ENCODE results near the gene GGACT.
"Not testable (repeated sequence)": the region's sequence is repeated elsewhere in the genome, so short reads cannot be mapped to it uniquely, and the experiment has no call there.

Gene GGACT

GRCh38 chr13:100588331-100589177, at the start of gene GGACT:
Gene GGACT, minus strand, starts transcription at chr13:100588789. Its CDS starts 56,198 bp downstream, at chr13:100532591.
- no peak for DNase-seq (ENCODE audit: low read depth, low spot score)

DNA sequence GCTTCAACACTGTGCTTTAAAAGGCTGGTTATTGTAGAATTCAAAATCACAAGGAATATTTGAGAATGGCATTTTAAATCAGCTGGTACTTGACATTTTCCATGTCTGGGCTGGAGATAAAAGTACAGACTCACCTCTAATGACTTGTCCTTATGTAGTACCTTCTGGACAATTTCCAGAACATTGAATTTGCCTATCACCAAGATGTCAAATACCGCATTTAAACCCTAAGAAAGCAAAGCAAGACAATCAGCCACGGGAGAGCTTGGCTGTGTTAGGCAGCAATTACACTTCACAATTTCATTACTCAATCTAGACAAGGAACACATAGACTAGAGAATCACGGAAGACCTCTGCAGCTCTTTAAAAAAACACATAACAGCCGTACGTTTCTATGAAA, 49.2 kb upstream of the GGACT start:
- DNase-seq (ENCODE audit: low read depth, low spot score) = no peak

DNA sequence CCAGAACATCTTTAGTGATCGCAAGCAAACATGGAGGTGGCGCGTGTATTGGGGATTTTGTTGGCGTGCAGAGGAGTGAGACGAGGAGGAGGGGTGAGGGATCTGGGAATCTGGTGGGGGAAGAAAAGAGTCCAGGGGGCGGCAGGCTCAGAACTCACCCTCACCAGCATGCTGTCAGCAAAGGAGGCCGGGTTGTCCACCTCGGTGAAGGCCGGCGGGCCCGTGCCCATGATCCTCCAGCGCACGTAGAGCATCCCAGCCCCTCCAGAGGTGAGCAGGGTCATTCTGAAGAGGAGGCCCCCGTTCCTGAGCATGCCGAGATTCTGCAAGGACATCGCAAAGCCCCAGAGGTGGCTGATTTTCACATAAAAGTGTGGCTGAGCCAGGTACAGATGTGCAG, 48.8 kb upstream of the GGACT start:
- DNase-seq (ENCODE audit: low read depth, low spot score) = no peak

DNA sequence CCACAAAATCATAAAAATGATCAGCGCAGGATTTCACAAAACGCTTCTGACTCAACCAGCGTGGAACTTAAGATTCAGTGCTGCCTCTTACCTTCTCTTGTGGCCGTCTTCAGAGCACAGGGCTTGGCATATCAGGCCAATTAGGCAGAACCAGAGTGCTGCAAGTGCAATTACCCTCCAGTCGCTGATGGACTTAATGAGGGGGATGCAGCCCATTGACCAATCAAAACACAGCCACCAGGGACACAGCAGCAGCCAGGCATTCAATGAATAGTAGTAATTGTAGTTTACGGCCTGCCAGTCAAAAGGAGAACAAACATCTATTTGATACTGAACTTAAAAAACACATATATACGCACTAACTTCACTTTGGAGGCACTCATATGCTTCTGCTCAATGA, 47.9 kb upstream of the GGACT start:
- DNase-seq (ENCODE audit: low read depth, low spot score) = no peak

- no peak for DNase-seq (ENCODE audit: low read depth, low spot score)
Observed at GRCh38 chr13:100636004-100636403, 47.4 kb upstream of the GGACT start.

DNA sequence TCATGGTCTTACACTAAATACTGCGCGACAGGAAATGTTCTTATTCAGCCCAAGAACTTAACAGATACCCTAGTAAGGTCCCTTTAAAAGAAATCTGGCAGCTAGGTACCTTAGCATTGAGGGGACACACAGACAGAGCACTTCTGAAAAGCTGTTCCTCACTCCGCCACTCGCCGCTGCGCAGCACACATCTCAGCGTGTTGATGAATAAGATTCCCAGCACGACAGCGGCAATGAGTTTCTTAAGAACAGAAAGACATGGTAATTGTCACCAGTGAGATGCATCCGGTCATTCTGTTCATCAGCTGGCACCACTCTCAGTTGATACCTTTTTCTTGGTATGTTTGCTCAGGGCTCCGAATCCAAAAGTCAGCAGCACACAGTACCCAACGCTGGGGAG, 46.1 kb upstream of the GGACT start:
- DNase-seq (ENCODE audit: low read depth, low spot score) = no peak

- DNase-seq (ENCODE audit: low read depth, low spot score) = no peak
Observed at GRCh38 chr13:100633461-100633860, 44.9 kb upstream of the GGACT start.

GRCh38 chr13:100630555-100630954, 42.0 kb upstream of the GGACT start:
- no peak for DNase-seq (ENCODE audit: low read depth, low spot score)

DNA sequence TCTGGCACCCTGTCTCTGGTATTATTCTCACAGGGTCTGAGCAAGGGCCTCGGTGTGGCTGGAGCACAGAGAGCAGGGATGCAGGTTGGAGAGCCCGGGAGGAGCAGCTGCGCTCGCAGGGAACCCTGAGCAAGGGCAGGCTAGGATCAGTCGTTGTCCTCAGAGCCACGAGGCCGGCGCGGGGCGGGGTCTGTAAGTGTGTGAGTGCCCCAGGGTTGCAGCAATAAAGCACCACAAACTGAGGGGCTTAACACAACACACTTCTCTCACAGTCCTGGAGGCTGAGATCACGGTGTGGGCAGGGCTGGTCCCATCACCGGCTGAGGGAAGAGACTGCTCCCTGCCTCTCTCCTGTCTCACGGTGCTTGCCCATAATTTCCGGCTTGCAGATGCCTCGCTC, 38.5 kb upstream of the GGACT start:
- DNase-seq (ENCODE audit: low read depth, low spot score) = no peak

GRCh38 chr13:100625447-100625846, 36.9 kb upstream of the GGACT start:
- DNase-seq (ENCODE audit: low read depth, low spot score) = no peak

- DNase-seq (ENCODE audit: low read depth, low spot score) = no peak
Observed at GRCh38 chr13:100620792-100621191, 32.2 kb upstream of the GGACT start.

GRCh38 chr13:100619940-100620339, 31.4 kb upstream of the GGACT start:
- no peak for DNase-seq (ENCODE audit: low read depth, low spot score)

DNA sequence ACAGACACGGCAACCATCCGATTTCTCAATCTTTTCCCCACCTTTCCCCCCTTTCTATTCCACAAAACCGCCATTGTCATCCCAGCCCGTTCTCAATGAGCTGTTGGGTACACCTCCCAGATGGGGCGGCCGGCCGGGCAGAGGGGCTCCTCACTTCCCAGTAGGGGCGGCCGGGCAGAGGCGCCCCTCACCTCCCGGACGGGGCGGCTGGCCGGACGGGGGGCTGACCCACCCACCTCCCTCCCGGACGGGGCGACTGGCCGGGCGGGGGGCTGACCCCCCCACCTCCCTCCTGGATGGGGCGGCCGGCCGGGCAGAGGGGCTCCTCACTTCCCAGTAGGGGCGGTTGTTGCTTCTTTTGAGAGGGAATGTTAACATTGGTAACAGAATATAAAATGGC, 30.3 kb upstream of the GGACT start:
- DNase-seq (ENCODE audit: low read depth, low spot score) = not testable (repeated sequence)

DNA sequence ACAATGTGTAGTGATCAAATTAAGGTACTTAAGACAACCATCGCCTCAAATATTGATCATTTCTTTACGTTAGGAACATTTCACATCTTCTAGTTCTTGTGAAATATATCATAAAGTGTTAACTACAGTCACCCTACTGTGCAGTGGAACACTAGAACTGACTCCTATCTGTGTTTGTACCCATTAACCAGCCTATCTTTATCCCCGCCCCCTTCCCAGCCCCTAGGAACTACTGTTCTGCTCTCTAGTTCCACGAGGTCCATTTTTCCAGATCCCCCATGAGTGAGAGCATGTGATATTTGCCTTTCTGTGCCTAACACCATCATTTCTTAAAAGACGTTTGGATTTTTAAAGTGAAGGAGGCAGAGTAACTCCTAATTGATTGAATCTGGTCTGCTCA, 24.4 kb upstream of the GGACT start:
- DNase-seq (ENCODE audit: low read depth, low spot score) = no peak

DNA sequence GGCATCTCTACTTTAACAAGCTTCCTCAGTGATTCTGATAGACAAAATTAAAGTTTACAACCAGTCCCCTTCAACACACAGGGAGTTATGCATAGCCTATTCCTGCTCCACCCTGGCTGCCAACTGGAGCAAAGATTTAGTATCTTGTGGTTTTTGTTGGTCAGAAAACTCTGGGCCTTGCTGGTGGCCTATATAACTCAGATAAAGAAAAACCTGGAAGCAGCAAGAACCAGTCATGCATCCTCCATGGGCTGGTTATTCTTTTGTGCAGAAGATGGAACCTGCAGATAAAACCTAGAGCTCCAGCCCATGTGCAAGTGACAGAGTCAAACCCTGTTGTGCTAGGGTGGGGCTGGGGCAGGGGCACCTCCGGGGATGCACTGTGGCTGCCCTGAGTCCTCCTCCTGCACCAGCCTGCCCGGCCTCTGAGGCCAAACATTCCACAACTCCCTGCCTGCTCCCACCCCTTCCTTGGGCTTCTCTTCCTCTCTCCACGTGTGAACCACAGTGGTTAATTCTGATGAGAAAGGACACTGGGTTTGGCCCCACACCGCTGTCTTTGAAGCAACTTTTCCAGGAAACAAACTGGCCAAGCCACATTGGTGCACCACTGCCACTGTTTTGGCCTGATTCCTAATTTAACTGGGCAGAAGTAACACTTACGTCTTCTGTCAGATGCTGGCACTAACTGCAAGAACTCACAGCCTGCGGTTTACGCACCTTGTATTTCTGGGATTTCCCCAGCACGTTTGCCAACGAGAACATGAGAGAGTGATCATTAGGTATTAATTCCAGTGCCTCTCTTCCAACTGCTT, 23.3 kb upstream of the GGACT start:
- no peak for DNase-seq (ENCODE audit: low read depth, low spot score)

- no peak for DNase-seq (ENCODE audit: low read depth, low spot score)
Observed at GRCh38 chr13:100610391-100611347, 22.1 kb upstream of the GGACT start.

DNA sequence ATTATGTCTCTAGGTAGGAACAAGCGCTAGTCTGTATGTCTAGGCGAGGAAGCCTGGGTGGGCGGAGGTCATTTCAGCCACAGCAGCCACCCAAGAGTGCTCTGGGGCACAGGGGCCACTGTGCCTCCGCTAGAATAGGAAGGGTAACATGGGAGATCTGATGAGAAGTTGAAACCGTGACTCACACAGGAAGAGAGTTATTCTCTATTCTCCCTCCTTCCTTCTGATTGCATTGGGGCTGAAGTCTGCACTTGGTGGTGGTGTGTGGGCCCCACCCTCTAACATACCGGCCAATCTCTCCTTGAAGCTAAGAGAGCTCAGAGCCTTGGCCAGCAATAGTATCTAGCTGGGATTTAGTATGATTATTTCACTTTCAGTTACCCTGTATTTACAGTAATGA, 20.3 kb upstream of the GGACT start:
- no peak for DNase-seq (ENCODE audit: low read depth, low spot score)

DNA sequence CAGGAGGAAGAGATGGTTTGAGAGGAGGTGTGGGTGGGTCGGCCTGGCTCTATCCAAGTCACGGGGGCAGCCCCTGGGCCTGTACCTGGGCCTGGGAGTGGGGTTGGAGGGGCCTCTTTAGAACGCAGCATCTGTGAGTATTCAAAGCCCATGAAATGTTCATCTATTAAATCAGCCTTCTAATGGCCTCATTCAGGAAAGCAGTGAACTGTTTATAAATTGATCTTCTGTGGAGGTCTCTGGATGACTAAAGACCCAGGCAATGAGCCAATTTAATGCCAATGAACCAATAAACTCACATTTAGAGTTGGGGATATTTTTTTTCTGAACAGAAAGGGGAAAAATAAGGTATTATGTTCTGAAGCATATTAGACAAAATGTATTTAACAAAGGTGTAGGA, 19.9 kb upstream of the GGACT start:
- DNase-seq (ENCODE audit: low read depth, low spot score) = no peak

GRCh38 chr13:100604918-100605710, 16.5 kb upstream of the GGACT start:
- peak; percentile 15 for DNase-seq (ENCODE audit: low read depth, low spot score)

DNA sequence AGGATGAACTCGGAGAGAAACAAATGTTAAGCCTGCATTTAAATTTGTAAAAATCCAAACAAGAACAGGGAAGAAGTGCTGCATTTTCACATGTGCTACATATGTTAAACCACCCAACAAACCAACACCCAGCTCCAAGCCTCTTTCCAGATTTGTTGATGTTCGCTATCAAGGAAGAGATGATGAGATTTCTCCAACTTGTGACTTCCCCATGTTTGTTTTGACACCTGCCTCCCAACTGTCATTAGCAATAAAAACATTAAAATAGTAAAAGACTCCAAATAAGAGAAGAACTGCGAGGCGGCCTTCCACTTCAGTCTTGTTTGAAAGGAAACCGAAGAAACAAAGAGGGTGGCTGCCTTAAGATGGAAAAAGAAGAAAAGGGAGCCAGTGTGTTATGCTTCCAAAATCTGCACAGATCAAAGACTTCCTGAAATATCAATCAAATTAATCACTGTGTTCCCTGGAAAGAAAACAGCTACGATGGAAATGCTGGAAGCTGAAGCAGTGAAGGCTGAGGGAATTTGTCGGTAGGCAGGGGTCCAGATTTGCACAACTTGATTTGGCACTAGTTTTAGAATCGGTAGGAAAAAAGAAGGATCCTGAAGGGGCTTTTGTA, 14.0 kb upstream of the GGACT start:
- DNase-seq (ENCODE audit: low read depth, low spot score) = no peak

All from brain pericyte (primary cell).